Measurements from ENCODE around the gene SLX4. TPM values are rescaled to one million over a fixed set of nuclear protein-coding genes. Genes with fewer than 3 reads are reported as not detected.
A peak's percentile ranks its signal among the peaks of the same experiment; 100 is the strongest.

Gene SLX4
- total RNA-seq, 4 donors from 2014 or later = 1.4 to 5.6 (median 3.2) TPM

GRCh38 chr16:3536851-3537250 lies 74.6 kb downstream of the SLX4 start:
- Histone ChIP-seq H3K27me3 (no peaks in the 10 kb centered on the region), H3K9me3 (no peaks in the 10 kb centered on the region), H3K36me3 (peaks cover 0 to 85% of the 10 kb centered on the region in 2 donors), H3K4me3 (no peak overlapping the region), H3K4me1 (peaks cover 0 to 23% (median 3%) of the 10 kb centered on the region in 3 donors), H3K27ac (peak overlapping the region in 2 of 4 donors; percentile 17 to 57)
- WGBS, 2 donors (ENCODE audit: low coverage in 1 of 2) = 36 to 41% methylated on average over 3 to 4 of the region's 4 CpGs
- ATAC-seq = peak; percentile 48
- TF ChIP-seq CTCF (IDR thresholded peaks at IDR 0.05) (no peak), POLR2AphosphoS5 (IDR thresholded peaks at IDR 0.05) (peak; percentile 7)

- 27 to 37% methylated on average over 3 of the region's 3 CpGs for WGBS, 2 donors (ENCODE audit: low coverage in 1 of 2)
- peak overlapping the region in 3 of 4 donors; percentile 17 to 57 (median 46) for H3K27ac ChIP-seq
Observed at GRCh38 chr16:3536271-3536731, 75.1 kb downstream of the SLX4 start.

GRCh38 chr16:3534126-3534525 lies 77.3 kb downstream of the SLX4 start:
- TF ChIP-seq CTCF (IDR thresholded peaks at IDR 0.05) = no peak
- TF ChIP-seq POLR2A (IDR thresholded peaks at IDR 0.05) = no peak
- no peak for TF ChIP-seq POLR2AphosphoS5 (IDR thresholded peaks at IDR 0.05)
- TF ChIP-seq EP300 (IDR thresholded peaks at IDR 0.05) = no peak
- Histone ChIP-seq H3K4me1 (peaks cover 0 to 23% (median 3%) of the 10 kb centered on the region in 3 donors), H3K36me3 (peaks cover 0 to 80% of the 10 kb centered on the region in 2 donors), H3K9me3 (no peaks in the 10 kb centered on the region), H3K4me3 (no peak overlapping the region), H3K27ac (no peak overlapping the region), H3K27me3 (no peaks in the 10 kb centered on the region)
- ATAC-seq = no peak
- WGBS, 2 donors (ENCODE audit: low coverage in 1 of 2) = 96% methylated on average over 9 of the region's 10 CpGs; no CpG with 5 or more reads in 1 of the 2 donors

More at GRCh38 chr16:3536271-3536731, 75.1 kb downstream of the SLX4 start:
- Histone ChIP-seq H3K27me3 (no peaks in the 10 kb centered on the region), H3K9me3 (no peaks in the 10 kb centered on the region), H3K4me3 (no peak overlapping the region), H3K36me3 (peaks cover 0 to 85% of the 10 kb centered on the region in 2 donors), H3K4me1 (peaks cover 0 to 23% (median 3%) of the 10 kb centered on the region in 3 donors)
- no peak for ATAC-seq
- TF ChIP-seq CTCF (IDR thresholded peaks at IDR 0.05) (no peak), POLR2AphosphoS5 (IDR thresholded peaks at IDR 0.05) (no peak), POLR2A (IDR thresholded peaks at IDR 0.05) (no peak), EP300 (IDR thresholded peaks at IDR 0.05) (no peak)

- no peak overlapping the region for H3K4me3 ChIP-seq
- no peaks in the 10 kb centered on the region for H3K27me3 ChIP-seq
- H3K27ac ChIP-seq = no peak overlapping the region
- H3K4me1 ChIP-seq = peaks cover 0 to 24% (median 3%) of the 10 kb centered on the region in 3 donors
- no peaks in the 10 kb centered on the region for H3K9me3 ChIP-seq
- no peak for ATAC-seq
- H3K36me3 ChIP-seq = peaks cover 0 to 85% of the 10 kb centered on the region in 2 donors
- TF ChIP-seq POLR2AphosphoS5 (IDR thresholded peaks at IDR 0.05) (no peak), CTCF (IDR thresholded peaks at IDR 0.05) (no peak), POLR2A (IDR thresholded peaks at IDR 0.05) (no peak), EP300 (IDR thresholded peaks at IDR 0.05) (no peak)
- WGBS, 2 donors (ENCODE audit: low coverage in 1 of 2) = 90 to 92% methylated on average over 10 to 11 of the region's 12 CpGs
Observed at GRCh38 chr16:3532741-3533140, 78.7 kb downstream of the SLX4 start.

Other genes with a start within 250 kb of the SLX4 start
- 10 to 100 TPM; 11.4 to 25.5 (median 14.0) TPM for gene ZSCAN32, start 210.6 kb downstream of the SLX4 start, total RNA-seq
- 10 to 100 TPM; 12.1 to 22.9 (median 22.3) TPM for gene ZNF174, start 210.4 kb downstream of the SLX4 start, total RNA-seq
- gene ZNF597, start 168.1 kb downstream of the SLX4 start, total RNA-seq = 1 to 10 TPM; 1.4 to 2.8 (median 2.2) TPM
- 10 to 100 TPM; 18.6 to 35.1 (median 28.5) TPM for gene NAA60, start 167.9 kb downstream of the SLX4 start, total RNA-seq
- gene C16orf90, start 116.1 kb downstream of the SLX4 start, total RNA-seq = not detected
- gene CLUAP1, start 110.6 kb downstream of the SLX4 start, total RNA-seq = 10 to 100 TPM; 27.0 to 48.0 (median 30.1) TPM
- gene NLRC3, start 34.2 kb downstream of the SLX4 start, total RNA-seq = 1 to 10 TPM; 1.1 to 5.8 (median 1.4) TPM
- gene DNASE1, start 43.1 kb upstream of the SLX4 start, total RNA-seq = 10 to 100 TPM in 2 of 4 donors, 1 to 10 TPM in 2; 7.1 to 20.9 (median 11.0) TPM
- gene TRAP1, start 105.9 kb upstream of the SLX4 start, total RNA-seq = 10 to 100 TPM; 43.2 to 53.8 (median 51.2) TPM

All from gastroesophageal sphincter (tissue), 4 donors.